ENCODE results near the gene NPPC.

- TF ChIP-seq, protein P1, sequence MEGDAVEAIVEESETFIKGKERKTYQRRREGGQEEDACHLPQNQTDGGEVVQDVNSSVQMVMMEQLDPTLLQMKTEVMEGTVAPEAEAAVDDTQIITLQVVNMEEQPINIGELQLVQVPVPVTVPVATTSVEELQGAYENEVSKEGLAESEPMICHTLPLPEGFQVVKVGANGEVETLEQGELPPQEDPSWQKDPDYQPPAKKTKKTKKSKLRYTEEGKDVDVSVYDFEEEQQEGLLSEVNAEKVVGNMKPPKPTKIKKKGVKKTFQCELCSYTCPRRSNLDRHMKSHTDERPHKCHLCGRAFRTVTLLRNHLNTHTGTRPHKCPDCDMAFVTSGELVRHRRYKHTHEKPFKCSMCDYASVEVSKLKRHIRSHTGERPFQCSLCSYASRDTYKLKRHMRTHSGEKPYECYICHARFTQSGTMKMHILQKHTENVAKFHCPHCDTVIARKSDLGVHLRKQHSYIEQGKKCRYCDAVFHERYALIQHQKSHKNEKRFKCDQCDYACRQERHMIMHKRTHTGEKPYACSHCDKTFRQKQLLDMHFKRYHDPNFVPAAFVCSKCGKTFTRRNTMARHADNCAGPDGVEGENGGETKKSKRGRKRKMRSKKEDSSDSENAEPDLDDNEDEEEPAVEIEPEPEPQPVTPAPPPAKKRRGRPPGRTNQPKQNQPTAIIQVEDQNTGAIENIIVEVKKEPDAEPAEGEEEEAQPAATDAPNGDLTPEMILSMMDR (IDR thresholded peaks at IDR 0.05 in 4 of 5, conservative IDR thresholded peaks at IDR 0.05 in 1 of 5) = no peak
- TF ChIP-seq POLR2A (IDR thresholded peaks at IDR 0.05) = no peak
These were observed 8.4 kb upstream of the NPPC start for GRCh38 chr2:231934441-231935206.
